ENCODE measurements around the gene RPAP2.
"Not testable (repeated sequence)": the region's sequence is repeated elsewhere in the genome, so short reads cannot be mapped to it uniquely, and the experiment has no call there.

RPAP2 gene

GRCh38 chr1:92359986-92360385, 61.1 kb downstream of the RPAP2 start:
- Histone ChIP-seq H3K36me3 (ENCODE audit: control insufficient read depth, low read depth, low read length) (peaks cover 9% of the 10 kb centered on the region), H3K27me3 (ENCODE audit: control insufficient read depth, insufficient read depth, low read length) (no peaks in the 10 kb centered on the region), H3K4me1 (ENCODE audit: control insufficient read depth, low read depth, low read length) (no peaks in the 10 kb centered on the region)

GRCh38 chr1:92362970-92363369, 64.1 kb downstream of the RPAP2 start:
- no peaks in the 10 kb centered on the region for H3K4me1 ChIP-seq (ENCODE audit: control insufficient read depth, low read depth, low read length)
- no peak overlapping the region for H3K9ac ChIP-seq (ENCODE audit: low read length)

More at GRCh38 chr1:92359986-92360385, 61.1 kb downstream of the RPAP2 start:
- Histone ChIP-seq H3K9me3 (ENCODE audit: control insufficient read depth, low read depth, low read length) (no peaks in the 10 kb centered on the region), H3K9ac (ENCODE audit: low read length) (no peak overlapping the region), H3K27ac (ENCODE audit: low read length) (no peak overlapping the region), H3K4me3 (ENCODE audit: low read length) (no peak overlapping the region)

GRCh38 chr1:92363401-92363800, 64.5 kb downstream of the RPAP2 start:
- Histone ChIP-seq H3K36me3 (ENCODE audit: control insufficient read depth, low read depth, low read length) (peaks cover under 1% of the 10 kb centered on the region), H3K9me3 (ENCODE audit: control insufficient read depth, low read depth, low read length) (no peaks in the 10 kb centered on the region), H3K27ac (ENCODE audit: low read length) (no peak overlapping the region)

More at GRCh38 chr1:92362970-92363369, 64.1 kb downstream of the RPAP2 start:
- Histone ChIP-seq H3K27me3 (ENCODE audit: control insufficient read depth, insufficient read depth, low read length) (no peaks in the 10 kb centered on the region), H3K27ac (ENCODE audit: low read length) (no peak overlapping the region), H3K36me3 (ENCODE audit: control insufficient read depth, low read depth, low read length) (peaks cover 5% of the 10 kb centered on the region), H3K4me3 (ENCODE audit: low read length) (no peak overlapping the region), H3K9me3 (ENCODE audit: control insufficient read depth, low read depth, low read length) (no peaks in the 10 kb centered on the region)

GRCh38 chr1:92365378-92366039, 66.7 kb downstream of the RPAP2 start:
- Histone ChIP-seq H3K9me3 (ENCODE audit: control insufficient read depth, low read depth, low read length) (no peaks in the 10 kb centered on the region), H3K27me3 (ENCODE audit: control insufficient read depth, insufficient read depth, low read length) (no peaks in the 10 kb centered on the region), H3K27ac (ENCODE audit: low read length) (no peak overlapping the region), H3K4me1 (ENCODE audit: control insufficient read depth, low read depth, low read length) (no peaks in the 10 kb centered on the region), H3K36me3 (ENCODE audit: control insufficient read depth, low read depth, low read length) (no peaks in the 10 kb centered on the region), H3K9ac (ENCODE audit: low read length) (no peak overlapping the region), H3K4me3 (ENCODE audit: low read length) (no peak overlapping the region)

More at GRCh38 chr1:92363401-92363800, 64.5 kb downstream of the RPAP2 start:
- H3K9ac ChIP-seq (ENCODE audit: low read length): no peak overlapping the region
- no peaks in the 10 kb centered on the region for H3K4me1 ChIP-seq (ENCODE audit: control insufficient read depth, low read depth, low read length)
- no peak overlapping the region for H3K4me3 ChIP-seq (ENCODE audit: low read length)
- H3K27me3 ChIP-seq (ENCODE audit: control insufficient read depth, insufficient read depth, low read length): no peaks in the 10 kb centered on the region

- Histone ChIP-seq H3K9me3 (ENCODE audit: control insufficient read depth, low read depth, low read length) (no peaks in the 10 kb centered on the region), H3K36me3 (ENCODE audit: control insufficient read depth, low read depth, low read length) (no peaks in the 10 kb centered on the region), H3K9ac (ENCODE audit: low read length) (no peak overlapping the region), H3K4me1 (ENCODE audit: control insufficient read depth, low read depth, low read length) (no peaks in the 10 kb centered on the region), H3K27ac (ENCODE audit: low read length) (no peak overlapping the region), H3K27me3 (ENCODE audit: control insufficient read depth, insufficient read depth, low read length) (no peaks in the 10 kb centered on the region), H3K4me3 (ENCODE audit: low read length) (no peak overlapping the region)
These were observed 67.2 kb downstream of the RPAP2 start for GRCh38 chr1:92366040-92366395.

- Histone ChIP-seq H3K9me3 (ENCODE audit: control insufficient read depth, low read depth, low read length) (no peaks in the 10 kb centered on the region), H3K9ac (ENCODE audit: low read length) (no peak overlapping the region), H3K27ac (ENCODE audit: low read length) (no peak overlapping the region), H3K4me3 (ENCODE audit: low read length) (no peak overlapping the region), H3K36me3 (ENCODE audit: control insufficient read depth, low read depth, low read length) (no peaks in the 10 kb centered on the region), H3K27me3 (ENCODE audit: control insufficient read depth, insufficient read depth, low read length) (no peaks in the 10 kb centered on the region), H3K4me1 (ENCODE audit: control insufficient read depth, low read depth, low read length) (no peaks in the 10 kb centered on the region)
These were observed 68.6 kb downstream of the RPAP2 start for GRCh38 chr1:92367496-92367895.

- no peaks in the 10 kb centered on the region for H3K4me1 ChIP-seq (ENCODE audit: control insufficient read depth, low read depth, low read length)
- no peaks in the 10 kb centered on the region for H3K27me3 ChIP-seq (ENCODE audit: control insufficient read depth, insufficient read depth, low read length)
- no peak overlapping the region for H3K9ac ChIP-seq (ENCODE audit: low read length)
- H3K36me3 ChIP-seq (ENCODE audit: control insufficient read depth, low read depth, low read length): no peaks in the 10 kb centered on the region
- no peaks in the 10 kb centered on the region for H3K9me3 ChIP-seq (ENCODE audit: control insufficient read depth, low read depth, low read length)
- H3K27ac ChIP-seq (ENCODE audit: low read length): no peak overlapping the region
- no peak overlapping the region for H3K4me3 ChIP-seq (ENCODE audit: low read length)
These were observed 73.3 kb downstream of the RPAP2 start for GRCh38 chr1:92372164-92372563.

- Histone ChIP-seq H3K36me3 (ENCODE audit: control insufficient read depth, low read depth, low read length) (no peaks in the 10 kb centered on the region), H3K27me3 (ENCODE audit: control insufficient read depth, insufficient read depth, low read length) (no peaks in the 10 kb centered on the region), H3K4me3 (ENCODE audit: low read length) (no peak overlapping the region), H3K27ac (ENCODE audit: low read length) (no peak overlapping the region), H3K9ac (ENCODE audit: low read length) (no peak overlapping the region), H3K4me1 (ENCODE audit: control insufficient read depth, low read depth, low read length) (no peaks in the 10 kb centered on the region), H3K9me3 (ENCODE audit: control insufficient read depth, low read depth, low read length) (no peaks in the 10 kb centered on the region)
These were observed 75.4 kb downstream of the RPAP2 start for GRCh38 chr1:92374223-92374622.

- Histone ChIP-seq H3K9me3 (ENCODE audit: control insufficient read depth, low read depth, low read length) (no peaks in the 10 kb centered on the region), H3K36me3 (ENCODE audit: control insufficient read depth, low read depth, low read length) (no peaks in the 10 kb centered on the region), H3K4me3 (ENCODE audit: low read length) (no peak overlapping the region)
These were observed 77.5 kb downstream of the RPAP2 start for GRCh38 chr1:92376345-92376744.

GRCh38 chr1:92377991-92378390, 79.1 kb downstream of the RPAP2 start:
- not testable (repeated sequence) for H3K9me3 ChIP-seq (ENCODE audit: control insufficient read depth, low read depth, low read length); H3K9ac ChIP-seq (ENCODE audit: low read length); H3K36me3 ChIP-seq (ENCODE audit: control insufficient read depth, low read depth, low read length); H3K4me1 ChIP-seq (ENCODE audit: control insufficient read depth, low read depth, low read length); H3K27me3 ChIP-seq (ENCODE audit: control insufficient read depth, insufficient read depth, low read length); H3K4me3 ChIP-seq (ENCODE audit: low read length); H3K27ac ChIP-seq (ENCODE audit: low read length)

More at GRCh38 chr1:92376345-92376744, 77.5 kb downstream of the RPAP2 start:
- Histone ChIP-seq H3K27me3 (ENCODE audit: control insufficient read depth, insufficient read depth, low read length) (no peaks in the 10 kb centered on the region), H3K9ac (ENCODE audit: low read length) (no peak overlapping the region), H3K4me1 (ENCODE audit: control insufficient read depth, low read depth, low read length) (no peaks in the 10 kb centered on the region), H3K27ac (ENCODE audit: low read length) (no peak overlapping the region)

GRCh38 chr1:92380867-92381266, 82.0 kb downstream of the RPAP2 start:
- Histone ChIP-seq H3K9ac (ENCODE audit: low read length) (no peak overlapping the region), H3K36me3 (ENCODE audit: control insufficient read depth, low read depth, low read length) (no peaks in the 10 kb centered on the region), H3K9me3 (ENCODE audit: control insufficient read depth, low read depth, low read length) (peaks cover 2% of the 10 kb centered on the region), H3K27ac (ENCODE audit: low read length) (no peak overlapping the region), H3K4me3 (ENCODE audit: low read length) (no peak overlapping the region), H3K4me1 (ENCODE audit: control insufficient read depth, low read depth, low read length) (no peaks in the 10 kb centered on the region), H3K27me3 (ENCODE audit: control insufficient read depth, insufficient read depth, low read length) (no peaks in the 10 kb centered on the region)

GRCh38 chr1:92393966-92394365, 95.1 kb downstream of the RPAP2 start:
- H3K36me3 ChIP-seq (ENCODE audit: control insufficient read depth, low read depth, low read length); H3K9me3 ChIP-seq (ENCODE audit: control insufficient read depth, low read depth, low read length); H3K27ac ChIP-seq (ENCODE audit: low read length); H3K27me3 ChIP-seq (ENCODE audit: control insufficient read depth, insufficient read depth, low read length); H3K9ac ChIP-seq (ENCODE audit: low read length); H3K4me3 ChIP-seq (ENCODE audit: low read length); H3K4me1 ChIP-seq (ENCODE audit: control insufficient read depth, low read depth, low read length): not testable (repeated sequence)
